ENCODE data around the gene DCTD. TPM values are rescaled to one million over a fixed set of nuclear protein-coding genes. Genes with fewer than 3 reads are reported as not detected.

The DCTD gene
- total and polyA plus RNA-seq, 7 donors, result 30.5 to 63.4 (median 47.3) TPM

DNA sequence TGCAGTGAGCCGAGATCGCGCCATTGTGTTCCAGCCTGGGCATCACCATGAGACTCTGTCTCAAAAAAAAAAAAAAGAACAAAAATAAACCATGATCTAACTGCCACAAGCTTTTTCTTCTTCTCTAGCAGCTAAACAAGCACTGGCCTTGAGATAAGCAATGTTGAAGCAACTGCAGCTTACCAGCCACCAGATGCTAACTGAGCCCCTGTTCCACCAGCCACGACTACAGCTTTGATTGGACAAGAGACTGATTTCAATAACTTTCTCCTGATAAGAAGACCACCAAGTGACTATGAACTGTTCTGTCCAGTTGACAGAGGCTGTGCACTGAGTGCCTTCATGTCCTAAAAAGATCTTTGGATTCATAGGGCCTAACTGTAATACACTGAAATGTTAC is 58.5 kb downstream of the DCTD start:
- intact Hi-C loops (cut with DNase I), result no loop called here
- WGBS, 3 donors, result 95 to 97% (median 95%) methylated on average over 4 of the region's 4 CpGs
- H3K9me3 ChIP-seq, result peaks cover 2% of the 10 kb centered on the region

DNA sequence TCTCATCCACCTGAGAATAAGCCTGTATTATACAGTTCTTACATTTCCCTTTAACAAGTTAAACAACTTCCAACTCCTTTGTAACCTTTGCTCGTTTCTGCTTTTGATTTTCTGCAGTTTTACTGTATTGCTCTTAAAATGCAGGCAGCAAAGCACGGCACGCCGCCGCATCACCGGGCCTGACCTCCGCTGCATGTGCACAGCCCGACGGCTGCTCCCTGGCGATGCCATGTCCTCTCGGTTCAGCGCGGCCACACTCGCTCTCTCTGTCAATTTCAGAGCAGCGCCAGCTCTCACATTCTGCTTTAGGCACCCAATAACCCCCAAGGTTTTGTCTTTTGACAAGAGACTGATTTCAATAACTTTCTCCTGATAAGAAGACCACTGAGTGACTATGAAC is 60.3 kb downstream of the DCTD start:
- WGBS, 3 donors, result 92 to 94% (median 92%) methylated on average over 15 of the region's 15 CpGs
- H3K9me3 ChIP-seq, result peaks cover 8% of the 10 kb centered on the region
- no peak for DNase-seq
- ATAC-seq, result no peak
- no peaks in the 10 kb centered on the region for H3K27me3 ChIP-seq (ENCODE audit: insufficient read depth in 3 of 3, low read length in 2 of 3)
- no peak overlapping the region for H3K27ac ChIP-seq
- TF ChIP-seq, protein P1, sequence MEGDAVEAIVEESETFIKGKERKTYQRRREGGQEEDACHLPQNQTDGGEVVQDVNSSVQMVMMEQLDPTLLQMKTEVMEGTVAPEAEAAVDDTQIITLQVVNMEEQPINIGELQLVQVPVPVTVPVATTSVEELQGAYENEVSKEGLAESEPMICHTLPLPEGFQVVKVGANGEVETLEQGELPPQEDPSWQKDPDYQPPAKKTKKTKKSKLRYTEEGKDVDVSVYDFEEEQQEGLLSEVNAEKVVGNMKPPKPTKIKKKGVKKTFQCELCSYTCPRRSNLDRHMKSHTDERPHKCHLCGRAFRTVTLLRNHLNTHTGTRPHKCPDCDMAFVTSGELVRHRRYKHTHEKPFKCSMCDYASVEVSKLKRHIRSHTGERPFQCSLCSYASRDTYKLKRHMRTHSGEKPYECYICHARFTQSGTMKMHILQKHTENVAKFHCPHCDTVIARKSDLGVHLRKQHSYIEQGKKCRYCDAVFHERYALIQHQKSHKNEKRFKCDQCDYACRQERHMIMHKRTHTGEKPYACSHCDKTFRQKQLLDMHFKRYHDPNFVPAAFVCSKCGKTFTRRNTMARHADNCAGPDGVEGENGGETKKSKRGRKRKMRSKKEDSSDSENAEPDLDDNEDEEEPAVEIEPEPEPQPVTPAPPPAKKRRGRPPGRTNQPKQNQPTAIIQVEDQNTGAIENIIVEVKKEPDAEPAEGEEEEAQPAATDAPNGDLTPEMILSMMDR (IDR thresholded peaks at IDR 0.05), result no peak
- H3K4me3 ChIP-seq, result no peak overlapping the region
- intact Hi-C loops (cut with DNase I), result no loop called here
- no peaks in the 10 kb centered on the region for H3K36me3 ChIP-seq (ENCODE audit: insufficient read depth in 1 of 2, low read depth in 1 of 2)
- H3K4me1 ChIP-seq, result no peaks in the 10 kb centered on the region

More for the DNA sequence above, 58.5 kb downstream of the DCTD start:
- H3K4me1 ChIP-seq, result no peaks in the 10 kb centered on the region
- no peak for DNase-seq
- H3K27me3 ChIP-seq (ENCODE audit: insufficient read depth in 3 of 3, low read length in 2 of 3), result no peaks in the 10 kb centered on the region
- TF ChIP-seq, protein P1 (IDR thresholded peaks at IDR 0.05), result no peak
- H3K4me3 ChIP-seq, result no peak overlapping the region
- H3K36me3 ChIP-seq (ENCODE audit: insufficient read depth in 1 of 2, low read depth in 1 of 2), result no peaks in the 10 kb centered on the region
- no peak for ATAC-seq
- H3K27ac ChIP-seq, result no peak overlapping the region

DNA sequence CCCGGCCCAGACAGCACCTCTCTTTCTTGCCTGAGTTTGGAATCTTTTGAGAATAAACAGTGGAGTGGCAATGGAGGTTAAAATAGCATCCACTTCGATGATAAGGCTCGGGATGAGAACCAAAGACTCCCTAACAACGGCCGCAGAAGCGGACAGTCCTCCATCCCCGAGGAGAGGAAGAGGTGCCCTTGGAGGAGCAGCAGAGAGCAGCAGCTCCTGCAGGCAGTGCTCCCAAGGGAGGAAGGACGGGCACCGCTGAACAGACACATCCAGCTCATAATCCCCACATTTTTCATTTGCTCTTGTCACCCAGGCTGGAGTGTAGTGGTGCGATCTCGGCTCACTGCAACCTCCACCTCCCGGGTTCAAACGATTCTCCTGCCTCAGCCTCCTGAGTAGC is 61.3 kb downstream of the DCTD start:
- TF ChIP-seq, protein P1 (IDR thresholded peaks at IDR 0.05), result no peak
- no peak for ATAC-seq
- H3K27ac ChIP-seq, result no peak overlapping the region
- peak in 1 of 2 donors; percentile 26 for DNase-seq
- H3K4me3 ChIP-seq, result no peak overlapping the region
- WGBS, 3 donors, result 84 to 89% (median 87%) methylated on average over 13 of the region's 13 CpGs
- intact Hi-C loops (cut with DNase I), result no loop called here
- H3K27me3 ChIP-seq (ENCODE audit: insufficient read depth in 3 of 3, low read length in 2 of 3), result no peaks in the 10 kb centered on the region
- H3K36me3 ChIP-seq (ENCODE audit: insufficient read depth in 1 of 2, low read depth in 1 of 2), result no peaks in the 10 kb centered on the region
- H3K9me3 ChIP-seq, result peaks cover 8% of the 10 kb centered on the region
- no peaks in the 10 kb centered on the region for H3K4me1 ChIP-seq

DNA sequence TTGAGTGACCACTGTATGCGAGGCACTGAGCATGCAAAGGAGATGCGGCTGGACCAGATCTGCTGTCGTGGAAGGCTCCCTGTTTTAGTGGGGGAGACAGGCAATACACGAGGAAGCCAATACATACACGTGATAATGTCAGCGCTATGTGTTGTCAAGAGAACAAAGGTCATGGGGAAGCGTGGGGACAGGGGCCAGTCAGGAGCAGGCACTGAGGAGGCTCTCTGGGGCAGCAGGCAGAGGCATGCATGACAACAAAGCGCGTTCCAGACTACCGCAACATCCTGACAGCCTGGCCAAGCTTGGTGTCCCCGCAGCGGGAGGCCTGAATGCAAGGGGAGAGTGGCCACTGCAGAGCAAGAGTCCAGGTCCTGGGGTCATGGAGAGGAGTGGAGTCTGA is 61.9 kb downstream of the DCTD start:
- Histone ChIP-seq H3K27me3 (ENCODE audit: insufficient read depth in 3 of 3, low read length in 2 of 3) (no peaks in the 10 kb centered on the region), H3K4me1 (no peaks in the 10 kb centered on the region), H3K4me3 (no peak overlapping the region), H3K27ac (no peak overlapping the region), H3K9me3 (peaks cover 8% of the 10 kb centered on the region), H3K36me3 (ENCODE audit: insufficient read depth in 1 of 2, low read depth in 1 of 2) (no peaks in the 10 kb centered on the region)
- TF ChIP-seq, protein P1 (IDR thresholded peaks at IDR 0.05), result no peak
- DNase-seq, result no peak
- 82 to 87% (median 85%) methylated on average over 12 of the region's 12 CpGs for WGBS, 3 donors
- ATAC-seq, result no peak
- intact Hi-C loops (cut with DNase I), result no loop called here

DNA sequence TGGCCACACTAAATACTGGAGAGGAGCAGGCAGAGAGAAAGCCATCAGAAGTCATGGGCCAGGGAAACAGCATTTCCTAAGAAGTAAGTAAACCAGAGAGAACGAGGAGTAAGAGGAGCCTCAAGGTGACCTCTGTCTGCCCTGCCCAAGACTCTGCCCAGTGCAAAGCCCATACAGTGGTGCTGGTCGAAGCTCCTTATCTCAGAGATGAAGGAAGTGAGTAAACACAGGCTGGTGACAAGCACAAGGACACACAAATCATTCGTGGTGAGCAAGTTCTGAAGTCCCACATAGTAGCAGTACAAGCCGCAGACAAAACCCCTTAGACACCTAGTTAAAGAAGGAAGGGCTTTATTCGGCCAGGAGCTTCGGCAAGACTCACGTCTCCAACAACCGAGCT is 62.7 kb downstream of the DCTD start:
- Histone ChIP-seq H3K4me1 (no peaks in the 10 kb centered on the region), H3K36me3 (ENCODE audit: insufficient read depth in 1 of 2, low read depth in 1 of 2) (no peaks in the 10 kb centered on the region), H3K27me3 (ENCODE audit: insufficient read depth in 3 of 3, low read length in 2 of 3) (no peaks in the 10 kb centered on the region), H3K27ac (no peak overlapping the region), H3K4me3 (no peak overlapping the region), H3K9me3 (peaks cover 8% of the 10 kb centered on the region)
- intact Hi-C loops (cut with DNase I), result no loop called here
- TF ChIP-seq, protein P1 (IDR thresholded peaks at IDR 0.05), result no peak
- DNase-seq (no peak), ATAC-seq (no peak)
- WGBS, 3 donors, result 79 to 87% (median 84%) methylated on average over 8 of the region's 8 CpGs

All from psoas muscle (tissue), 8 donors.